Urothelium cell line (cell line): Measurements from ENCODE around the gene HLA-DPA1.
"Not testable (repeated sequence)": the region's sequence is repeated elsewhere in the genome, so short reads cannot be mapped to it uniquely, and the experiment has no call there.

Source experiments
- DNase-seq: peaks from one replicate; pipeline ENCODE4 v3.0.0; 2011; ENCODE audit warnings: low spot score, mixed read lengths
- FAIRE-seq: peaks from 2 replicates; lab custom pipeline; 2011; peaks lifted over from hg19 to GRCh38; lab: Jason Lieb, UNC

The HLA-DPA1 gene

GRCh38 chr6:33073431-33073871 lies at the start of gene HLA-DPA1:
Gene HLA-DPA1 (minus strand): TSS chr6:33073649.
- DNase-seq = peak; percentile 37
- no peak for FAIRE-seq

- FAIRE-seq = no peak
- DNase-seq = no peak
Measured at GRCh38 chr6:33123181-33123580, 49.7 kb upstream of the HLA-DPA1 start.

GRCh38 chr6:33120001-33120400 lies 46.6 kb upstream of the HLA-DPA1 start:
- no peak for DNase-seq
- FAIRE-seq = no peak

DNA sequence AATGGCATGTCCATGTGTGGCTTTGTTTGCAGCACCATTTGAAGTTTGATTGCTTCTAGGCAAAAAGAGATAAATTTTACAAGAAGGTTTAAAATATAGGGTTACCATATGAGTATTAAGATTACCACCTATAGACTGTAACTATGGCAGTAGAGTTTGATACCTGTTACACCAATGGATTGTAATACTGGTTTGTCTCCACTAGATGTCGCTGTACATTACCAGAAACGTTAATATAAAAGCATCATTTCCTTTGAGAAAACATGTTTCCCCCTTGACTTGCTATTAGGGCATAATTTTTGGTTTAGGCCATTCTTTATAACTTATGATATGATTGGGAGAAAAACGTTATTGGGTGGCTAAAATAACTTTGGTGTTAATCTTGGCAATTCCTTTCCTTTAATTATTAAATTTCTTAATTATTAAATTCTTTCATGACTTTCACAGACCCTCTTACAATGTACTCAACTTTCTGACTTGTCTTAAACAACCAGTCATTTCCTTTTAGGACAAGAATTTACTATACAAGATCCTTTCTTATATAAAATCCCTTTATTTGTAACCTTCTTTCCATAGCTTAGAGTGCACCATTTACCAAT lies 45.2 kb upstream of the HLA-DPA1 start:
- no peak for FAIRE-seq
- no peak for DNase-seq

DNA sequence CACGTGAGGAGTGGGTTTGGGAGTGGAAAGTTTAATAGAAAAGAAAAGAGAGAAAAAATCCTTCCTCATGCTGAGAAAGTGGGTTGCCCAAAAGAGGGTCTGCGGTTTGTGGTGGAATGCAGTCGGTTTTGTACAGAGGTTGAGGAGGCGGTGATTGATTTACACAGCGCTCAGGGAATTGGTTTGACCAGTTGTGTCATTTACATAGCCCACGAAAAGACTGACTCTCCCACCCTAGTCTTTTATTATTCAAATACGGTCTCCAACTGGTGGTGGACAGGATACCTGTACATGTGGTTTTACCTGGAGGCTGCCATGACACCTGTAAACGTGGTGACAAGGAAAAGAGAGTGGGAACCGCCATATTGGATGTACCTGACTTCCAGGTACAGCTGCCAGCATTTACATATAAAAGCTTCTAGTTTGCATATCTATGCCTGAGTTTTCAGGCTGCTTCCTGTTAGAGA lies 44.4 kb upstream of the HLA-DPA1 start:
- FAIRE-seq (no peak), DNase-seq (no peak)

DNA sequence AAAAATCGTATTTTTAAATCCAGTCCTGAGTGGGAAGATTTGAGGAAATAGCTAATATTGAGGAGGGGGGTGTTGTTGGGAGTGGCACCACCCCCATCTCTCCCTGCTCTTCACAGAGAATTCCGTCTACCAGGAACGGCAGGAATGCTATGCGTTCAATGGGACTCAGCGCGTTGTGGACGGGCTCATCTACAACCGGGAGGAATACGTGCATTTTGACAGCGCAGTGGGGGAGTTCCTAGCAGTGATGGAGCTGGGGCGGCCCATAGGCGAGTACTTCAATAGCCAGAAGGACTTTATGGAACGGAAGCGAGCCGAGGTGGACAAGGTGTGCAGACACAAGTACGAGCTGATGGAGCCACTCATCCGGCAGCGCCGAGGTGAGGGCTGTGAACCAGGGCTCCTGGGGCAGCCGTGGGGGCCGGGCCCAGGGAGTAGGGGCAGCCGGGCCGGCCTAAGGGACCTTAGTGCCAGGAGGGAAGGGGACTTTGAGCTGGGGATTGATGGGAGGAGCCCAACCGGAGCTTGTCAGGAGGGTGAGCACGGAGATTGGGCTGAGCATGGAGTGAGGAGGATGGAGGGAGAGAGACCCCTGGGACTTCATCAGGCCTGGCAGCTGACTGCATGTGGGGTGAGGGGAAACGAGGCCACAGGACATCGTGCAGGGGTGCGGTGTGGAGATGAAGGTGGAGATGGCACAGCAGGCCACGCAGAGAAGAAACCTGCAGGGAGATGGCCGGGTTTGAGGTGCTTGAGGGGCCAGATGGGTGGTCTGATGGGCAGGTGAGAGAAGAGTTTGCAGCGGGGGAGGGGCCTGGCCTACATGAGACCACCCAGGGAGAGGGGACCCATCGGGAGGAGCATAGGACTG lies 43.6 kb upstream of the HLA-DPA1 start:
- FAIRE-seq (no peak), DNase-seq (no peak)

DNA sequence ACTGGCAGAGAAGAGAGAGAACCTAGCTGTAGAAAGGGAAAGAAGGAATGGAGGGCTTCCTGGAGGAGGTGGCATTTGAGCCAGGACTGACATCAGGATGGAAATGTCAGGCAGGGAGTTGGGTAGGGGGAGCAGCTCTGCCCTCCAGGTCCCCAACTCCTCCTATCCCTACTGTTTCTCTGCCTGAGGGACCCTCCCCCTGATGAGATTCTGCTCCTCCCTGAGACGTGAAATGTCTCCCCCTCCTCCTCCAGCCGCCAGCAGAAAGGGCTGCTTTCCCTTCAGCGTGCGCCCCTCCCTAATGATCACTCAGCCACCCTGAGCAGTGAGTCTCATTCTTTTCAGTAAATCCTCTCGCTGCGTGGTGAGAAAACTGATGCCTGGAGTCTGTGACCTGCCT lies 43.0 kb upstream of the HLA-DPA1 start:
- DNase-seq (no peak), FAIRE-seq (no peak)

GRCh38 chr6:33114406-33114805 lies 41.0 kb upstream of the HLA-DPA1 start:
- DNase-seq = no peak
- no peak for FAIRE-seq

DNA sequence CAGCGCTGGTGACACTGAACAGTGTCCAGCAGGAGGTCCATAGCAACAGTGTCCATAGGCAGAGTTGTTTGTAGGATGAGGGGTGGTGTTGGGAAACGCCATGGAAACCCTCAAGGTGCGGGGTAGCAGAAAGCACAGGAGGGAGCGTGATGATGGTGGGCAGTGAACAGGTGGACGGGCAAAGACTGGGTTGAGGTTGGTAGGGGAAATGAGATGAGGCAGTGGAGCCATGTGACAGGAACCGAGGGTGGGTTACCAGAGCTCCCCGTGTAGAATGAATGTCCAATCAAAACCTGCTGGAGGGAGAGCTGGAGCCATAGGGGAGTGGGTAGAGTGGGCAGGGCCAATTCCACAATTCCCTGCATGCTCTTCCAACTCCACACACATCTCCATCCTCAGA lies 40.3 kb upstream of the HLA-DPA1 start:
- FAIRE-seq (no peak), DNase-seq (no peak)

GRCh38 chr6:33112148-33112547 lies 38.7 kb upstream of the HLA-DPA1 start:
- peak; percentile 36 for DNase-seq
- FAIRE-seq = no peak

GRCh38 chr6:33108307-33108706 lies 34.9 kb upstream of the HLA-DPA1 start:
- FAIRE-seq (no peak), DNase-seq (no peak)

GRCh38 chr6:33107641-33108040 lies 34.2 kb upstream of the HLA-DPA1 start:
- DNase-seq (no peak), FAIRE-seq (no peak)

GRCh38 chr6:33105916-33106871 lies 32.7 kb upstream of the HLA-DPA1 start:
- no peak for FAIRE-seq

GRCh38 chr6:33105386-33105785 lies 31.9 kb upstream of the HLA-DPA1 start:
- DNase-seq (no peak), FAIRE-seq (no peak)

More at GRCh38 chr6:33105916-33106871, 32.7 kb upstream of the HLA-DPA1 start:
- no peak for DNase-seq

DNA sequence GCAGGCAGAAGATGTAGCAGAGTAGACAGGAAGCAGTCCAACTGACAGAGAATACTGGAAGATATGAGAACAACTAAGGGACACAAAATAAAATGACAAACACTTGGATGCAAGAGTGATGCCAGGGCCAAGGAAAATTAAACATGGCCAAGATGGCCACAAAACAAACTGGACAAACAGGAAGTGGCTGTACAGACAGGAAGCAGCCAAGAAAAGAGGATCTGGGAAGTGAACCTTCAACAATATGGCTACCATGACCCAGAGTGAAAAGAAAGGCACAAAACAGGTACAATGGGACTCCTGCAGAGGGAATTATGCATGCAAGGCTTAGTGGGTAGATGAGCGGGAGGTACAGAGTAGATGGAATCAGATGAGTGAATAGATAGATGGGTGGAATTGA lies 31.4 kb upstream of the HLA-DPA1 start:
- no peak for DNase-seq
- FAIRE-seq = no peak

GRCh38 chr6:33103776-33104175 lies 30.3 kb upstream of the HLA-DPA1 start:
- DNase-seq (no peak), FAIRE-seq (no peak)

- not testable (repeated sequence) for DNase-seq, FAIRE-seq
Measured at GRCh38 chr6:33101121-33101737, 27.8 kb upstream of the HLA-DPA1 start.

- DNase-seq (no peak), FAIRE-seq (no peak)
Measured at GRCh38 chr6:33095681-33096080, 22.2 kb upstream of the HLA-DPA1 start.

GRCh38 chr6:33093855-33094254 lies 20.4 kb upstream of the HLA-DPA1 start:
- FAIRE-seq (no peak), DNase-seq (no peak)

- no peak for DNase-seq
- no peak for FAIRE-seq
Measured at GRCh38 chr6:33092385-33092784, 18.9 kb upstream of the HLA-DPA1 start.

- FAIRE-seq (no peak), DNase-seq (no peak)
Measured at GRCh38 chr6:33091957-33092356, 18.5 kb upstream of the HLA-DPA1 start.
